ENCODE results near the gene CEP68.
"Not testable (repeated sequence)": the region's sequence is repeated elsewhere in the genome, so short reads cannot be mapped to it uniquely, and the experiment has no call there.

Gene CEP68

GRCh38 chr2:65032019-65032975, 23.9 kb upstream of the CEP68 start:
- no peak for FAIRE-seq

GRCh38 chr2:65033178-65033577, 23.0 kb upstream of the CEP68 start:
- no peak for FAIRE-seq

GRCh38 chr2:65033667-65034066, 22.5 kb upstream of the CEP68 start:
- not testable (repeated sequence) for FAIRE-seq

GRCh38 chr2:65035351-65035943, 20.8 kb upstream of the CEP68 start:
- no peak for FAIRE-seq

- FAIRE-seq: no peak
Measured at GRCh38 chr2:65037178-65037577, 19.0 kb upstream of the CEP68 start.

- FAIRE-seq: no peak
Measured at GRCh38 chr2:65039640-65040039, 16.6 kb upstream of the CEP68 start.

- no peak for FAIRE-seq
Measured at GRCh38 chr2:65040400-65041261, 15.6 kb upstream of the CEP68 start.

GRCh38 chr2:65043001-65043400, 13.2 kb upstream of the CEP68 start:
- FAIRE-seq: no peak

- FAIRE-seq: no peak
Measured at GRCh38 chr2:65044097-65044735, 12.0 kb upstream of the CEP68 start.

GRCh38 chr2:65045651-65046050, 10.6 kb upstream of the CEP68 start:
- no peak for FAIRE-seq

- FAIRE-seq: no peak
Measured at GRCh38 chr2:65046633-65047407, 9.4 kb upstream of the CEP68 start.

GRCh38 chr2:65049010-65049639, 7.1 kb upstream of the CEP68 start:
- FAIRE-seq: no peak

- no peak for FAIRE-seq
Measured at GRCh38 chr2:65050931-65051330, 5.3 kb upstream of the CEP68 start.

- FAIRE-seq: no peak
Measured at GRCh38 chr2:65053199-65053598, 3.0 kb upstream of the CEP68 start.

- FAIRE-seq: no peak
Measured at GRCh38 chr2:65054749-65055421, 1.3 kb upstream of the CEP68 start.

- FAIRE-seq: no peak
Measured at GRCh38 chr2:65055422-65056214, 598 bp upstream of the CEP68 start.

- FAIRE-seq: no peak
Measured at GRCh38 chr2:65057054-65057375, 799 bp downstream of the CEP68 start.

GRCh38 chr2:65057391-65058052, 1.3 kb downstream of the CEP68 start:
- no peak for FAIRE-seq

GRCh38 chr2:65059071-65059470, 2.9 kb downstream of the CEP68 start:
- FAIRE-seq: no peak
